HG03378 (cell line): ENCODE measurements around the gene APOBEC2.

Experiments
- ATAC-seq: cut with Tn5 transposase; IDR thresholded peaks from one replicate; pipeline ENCODE4 v1.9.1; 2021; ENCODE audit warnings: mild to moderate bottlenecking, moderate library complexity; ENCODE audit not compliant: unreplicated experiment

APOBEC2 gene

GRCh38 chr6:41083072-41083471 lies 30.1 kb downstream of the APOBEC2 start:
- ATAC-seq, result no peak

DNA sequence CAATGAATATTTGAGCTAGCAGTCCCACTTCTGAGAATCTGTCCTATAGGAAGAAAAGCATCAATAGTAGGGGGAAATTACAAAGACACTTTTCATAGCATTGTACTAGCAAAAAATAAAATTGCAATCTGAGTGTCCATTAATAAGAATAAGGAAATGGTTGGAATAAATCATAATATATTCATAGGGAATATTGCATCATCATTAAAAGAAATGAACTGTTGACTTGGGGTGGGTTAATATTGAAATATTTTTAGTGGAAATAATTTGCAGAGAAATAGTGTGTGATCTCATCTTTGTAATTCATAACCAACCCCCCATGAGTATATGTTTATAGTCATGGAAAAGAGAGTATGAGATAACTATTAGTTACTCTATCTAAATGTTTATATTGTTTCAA lies 32.2 kb downstream of the APOBEC2 start:
- ATAC-seq, result no peak

GRCh38 chr6:41088451-41088850 lies 35.4 kb downstream of the APOBEC2 start:
- no peak for ATAC-seq

- ATAC-seq, result no peak
Measured at GRCh38 chr6:41090841-41091761, 38.1 kb downstream of the APOBEC2 start.

GRCh38 chr6:41092421-41093140 lies 39.6 kb downstream of the APOBEC2 start:
- ATAC-seq, result no peak

DNA sequence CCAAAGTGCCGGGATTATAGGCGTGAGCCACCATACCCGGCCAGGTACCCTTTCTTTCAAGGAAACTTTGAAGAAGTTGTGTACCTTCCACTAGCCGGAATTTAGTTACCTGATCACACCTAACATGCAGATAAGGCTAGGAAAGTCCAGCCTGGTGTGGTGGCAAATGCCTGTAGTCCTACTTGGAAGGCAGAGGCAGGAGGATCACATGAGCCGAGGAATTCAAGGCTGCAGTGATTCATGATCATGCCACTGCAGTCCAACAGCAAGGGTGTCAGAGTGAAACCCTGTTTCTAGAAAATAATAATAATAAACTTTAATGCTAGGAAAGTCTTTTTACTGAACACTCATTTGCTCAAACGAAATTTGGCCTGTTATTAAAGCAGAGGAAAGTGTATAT lies 40.7 kb downstream of the APOBEC2 start:
- ATAC-seq, result no peak

DNA sequence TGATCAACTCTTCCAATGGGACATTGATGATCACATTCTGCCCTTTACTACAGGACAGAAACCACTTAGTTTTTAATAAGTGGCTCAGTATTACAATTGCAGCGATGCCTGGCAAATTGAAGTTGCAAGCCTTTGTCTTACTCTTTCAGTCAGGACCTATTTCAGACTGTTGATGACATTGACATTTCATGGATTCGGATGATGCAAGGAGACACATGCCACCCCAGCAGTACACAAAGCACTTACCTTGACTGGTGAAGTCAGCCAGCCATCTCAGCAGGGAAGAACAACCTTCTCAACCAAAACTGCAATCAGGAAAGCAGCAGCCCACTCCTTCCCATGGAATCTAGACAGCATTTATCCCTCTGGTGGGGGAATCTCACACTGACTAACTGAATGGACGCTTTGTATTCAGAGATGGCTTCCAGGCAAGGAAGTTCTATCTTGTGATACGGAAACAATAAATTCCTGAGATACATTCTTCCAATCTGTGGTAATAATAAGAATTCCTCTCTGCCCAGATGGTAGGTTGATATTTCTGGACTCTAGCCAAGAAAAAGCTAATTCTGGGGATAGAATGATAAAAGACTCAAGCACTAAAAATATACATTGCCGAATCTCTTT lies 44.6 kb downstream of the APOBEC2 start:
- no peak for ATAC-seq

DNA sequence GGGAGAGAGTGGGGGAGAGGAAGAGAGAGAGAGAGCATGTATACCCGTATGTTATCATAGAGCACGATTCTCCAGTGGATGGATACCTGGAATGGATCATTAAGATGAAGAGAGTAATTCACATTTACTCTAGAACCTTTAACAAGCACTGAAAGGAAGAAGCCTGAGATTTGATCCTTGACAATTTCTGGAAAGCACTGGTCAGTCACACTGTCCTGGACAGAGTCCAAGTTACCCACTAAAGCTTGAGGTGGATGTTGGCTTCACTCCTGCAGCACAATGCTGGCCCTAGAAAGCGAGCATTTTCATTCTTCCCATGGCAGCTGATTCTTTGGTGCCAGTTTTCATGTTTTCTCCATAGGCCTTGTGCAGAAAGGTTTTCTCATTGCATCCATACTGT lies 45.4 kb downstream of the APOBEC2 start:
- no peak for ATAC-seq

GRCh38 chr6:41100871-41101287 lies 47.9 kb downstream of the APOBEC2 start:
- no peak for ATAC-seq

DNA sequence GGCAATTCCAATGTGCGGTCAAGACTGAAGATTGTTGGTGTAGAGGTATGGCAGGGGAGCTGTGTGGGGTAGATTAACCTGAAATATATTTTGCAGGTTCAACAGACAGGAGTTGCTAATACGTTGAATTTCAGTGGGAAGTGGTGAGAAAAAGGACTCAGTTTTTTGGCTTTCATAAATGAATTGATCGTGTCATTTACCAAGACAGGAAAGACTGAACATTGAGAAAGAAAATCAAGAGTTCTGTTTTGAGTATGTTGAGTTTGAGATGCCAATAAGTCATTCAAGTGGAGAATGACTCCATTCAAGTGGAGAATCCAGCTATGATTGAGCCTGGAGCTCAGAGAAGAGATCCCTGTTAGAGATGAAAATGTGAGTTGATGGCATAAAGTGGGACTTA lies 50.8 kb downstream of the APOBEC2 start:
- no peak for ATAC-seq

- no peak for ATAC-seq
Measured at GRCh38 chr6:41111017-41111416, 58.0 kb downstream of the APOBEC2 start.
